Choroid plexus epithelial cell (primary cell): ENCODE data around the gene CUL4A.
A peak's percentile ranks its signal among the peaks of the same experiment; 100 is the strongest.

Experiments used
- DNase-seq: peaks from one replicate; pipeline ENCODE4 v3.0.0-alpha.2; 2010; ENCODE audit warnings: low read depth
- H3K4me3 ChIP-seq: 2 replicates; pipeline ENCODE4 v1.5.1; 2011; ENCODE audit warnings: low read depth, mild to moderate bottlenecking, control low read depth, low read length, moderate library complexity
- CTCF ChIP-seq: conservative IDR thresholded peaks from 2 replicates; pipeline ENCODE4 v1.5.1; 2011; ENCODE audit warnings: low read depth, mild to moderate bottlenecking, control low read depth, inconsistent platforms, low read length, moderate library complexity

Gene CUL4A

GRCh38 chr13:113187883-113188665, 21.3 kb upstream of the CUL4A start:
- H3K4me3 ChIP-seq = no peak overlapping the region
- peak; percentile 95 for DNase-seq
- TF ChIP-seq CTCF = no peak

GRCh38 chr13:113190181-113190580, 19.2 kb upstream of the CUL4A start:
- no peak for TF ChIP-seq CTCF
- no peak for DNase-seq
- no peak overlapping the region for H3K4me3 ChIP-seq

- no peak overlapping the region for H3K4me3 ChIP-seq
- TF ChIP-seq CTCF = no peak
- no peak for DNase-seq
These were observed 17.1 kb upstream of the CUL4A start for GRCh38 chr13:113192279-113192678.

GRCh38 chr13:113192902-113193301, 16.5 kb upstream of the CUL4A start:
- TF ChIP-seq CTCF = no peak
- H3K4me3 ChIP-seq = no peak overlapping the region
- peak; percentile 81 for DNase-seq

- no peak for TF ChIP-seq CTCF
- no peak overlapping the region for H3K4me3 ChIP-seq
- DNase-seq = no peak
These were observed 14.1 kb upstream of the CUL4A start for GRCh38 chr13:113195360-113195759.

- no peak for TF ChIP-seq CTCF
- no peak overlapping the region for H3K4me3 ChIP-seq
- DNase-seq = no peak
These were observed 12.3 kb upstream of the CUL4A start for GRCh38 chr13:113196970-113197737.
